NB4 (cell line): ENCODE measurements around the gene PCNX2.
A peak's percentile ranks its signal among the peaks of the same experiment; 100 is the strongest.

Experiments
- DNase-seq: peaks from one replicate; pipeline ENCODE4 v3.0.0; 2010; ENCODE audit warnings: low read depth
- H3K4me3 ChIP-seq: one replicate; pipeline ENCODE4 v1.5.1; 2011; ENCODE audit warnings: mild to moderate bottlenecking, low read depth, low read length, moderate library complexity
- MAX ChIP-seq: IDR thresholded peaks from 2 replicates; pipeline ENCODE4 v1.6.1; 2011; ENCODE audit warnings: low read depth, low read length
- MYC ChIP-seq: IDR thresholded peaks from 2 replicates; pipeline ENCODE4 v1.6.1; 2011; ENCODE audit warnings: low read depth, low read length
- POLR2A ChIP-seq: IDR thresholded peaks from 2 replicates; pipeline ENCODE4 v1.6.1; 2011; ENCODE audit warnings: mild to moderate bottlenecking; ENCODE audit not compliant: insufficient read length; ENCODE audit errors: extremely low read depth
- TF ChIP-seq, protein P1 (sequence below): IDR thresholded peaks from one replicate; pipeline ENCODE4 v1.5.1; 2012; ENCODE audit warnings: low read depth, low read length

PCNX2 gene

DNA sequence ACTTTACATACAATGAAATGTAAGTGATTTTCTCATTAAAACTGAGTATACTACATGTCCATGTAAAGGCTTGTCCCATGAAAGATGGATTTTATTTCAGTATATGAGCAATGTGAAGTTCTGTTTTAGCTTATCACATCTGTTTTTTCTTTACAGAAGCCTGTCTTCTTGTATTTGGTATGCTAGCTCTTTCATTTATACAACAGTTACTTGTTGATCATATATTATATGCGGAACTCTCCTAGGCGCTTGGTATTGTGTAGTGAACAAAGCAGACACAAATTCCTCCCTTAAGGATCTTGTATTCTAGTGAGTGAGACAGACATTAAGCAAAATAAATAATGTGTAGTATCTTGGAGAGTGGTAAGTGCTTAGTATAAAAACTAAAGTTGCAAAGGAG lies 42.6 kb upstream of the PCNX2 start:
- DNase-seq: no peak
- H3K4me3 ChIP-seq: no peak overlapping the region
- TF ChIP-seq, protein P1, sequence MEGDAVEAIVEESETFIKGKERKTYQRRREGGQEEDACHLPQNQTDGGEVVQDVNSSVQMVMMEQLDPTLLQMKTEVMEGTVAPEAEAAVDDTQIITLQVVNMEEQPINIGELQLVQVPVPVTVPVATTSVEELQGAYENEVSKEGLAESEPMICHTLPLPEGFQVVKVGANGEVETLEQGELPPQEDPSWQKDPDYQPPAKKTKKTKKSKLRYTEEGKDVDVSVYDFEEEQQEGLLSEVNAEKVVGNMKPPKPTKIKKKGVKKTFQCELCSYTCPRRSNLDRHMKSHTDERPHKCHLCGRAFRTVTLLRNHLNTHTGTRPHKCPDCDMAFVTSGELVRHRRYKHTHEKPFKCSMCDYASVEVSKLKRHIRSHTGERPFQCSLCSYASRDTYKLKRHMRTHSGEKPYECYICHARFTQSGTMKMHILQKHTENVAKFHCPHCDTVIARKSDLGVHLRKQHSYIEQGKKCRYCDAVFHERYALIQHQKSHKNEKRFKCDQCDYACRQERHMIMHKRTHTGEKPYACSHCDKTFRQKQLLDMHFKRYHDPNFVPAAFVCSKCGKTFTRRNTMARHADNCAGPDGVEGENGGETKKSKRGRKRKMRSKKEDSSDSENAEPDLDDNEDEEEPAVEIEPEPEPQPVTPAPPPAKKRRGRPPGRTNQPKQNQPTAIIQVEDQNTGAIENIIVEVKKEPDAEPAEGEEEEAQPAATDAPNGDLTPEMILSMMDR: no peak
- TF ChIP-seq MAX (no peak), MYC (no peak), POLR2A (no peak)

DNA sequence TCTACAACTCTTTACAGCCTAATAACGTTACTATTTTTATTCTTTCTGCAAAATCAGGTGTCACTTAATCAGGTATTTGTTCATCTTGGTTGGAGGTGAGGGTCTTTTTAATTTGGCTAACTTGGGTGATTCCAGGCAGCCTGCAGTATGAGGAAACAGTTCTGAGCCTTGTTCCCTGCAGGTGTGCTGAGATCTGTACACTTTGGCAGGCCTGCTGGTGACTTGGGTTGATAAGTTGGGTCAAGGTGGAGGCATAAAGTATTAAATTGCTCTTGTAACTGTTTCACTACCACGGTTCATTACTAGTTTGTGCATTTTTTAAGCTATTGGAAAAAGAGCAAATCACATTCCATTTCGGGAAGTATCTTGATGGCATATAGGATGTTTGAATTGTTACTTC lies 42.0 kb upstream of the PCNX2 start:
- TF ChIP-seq MYC: no peak
- no peak for TF ChIP-seq POLR2A
- no peak for DNase-seq
- H3K4me3 ChIP-seq: no peak overlapping the region

DNA sequence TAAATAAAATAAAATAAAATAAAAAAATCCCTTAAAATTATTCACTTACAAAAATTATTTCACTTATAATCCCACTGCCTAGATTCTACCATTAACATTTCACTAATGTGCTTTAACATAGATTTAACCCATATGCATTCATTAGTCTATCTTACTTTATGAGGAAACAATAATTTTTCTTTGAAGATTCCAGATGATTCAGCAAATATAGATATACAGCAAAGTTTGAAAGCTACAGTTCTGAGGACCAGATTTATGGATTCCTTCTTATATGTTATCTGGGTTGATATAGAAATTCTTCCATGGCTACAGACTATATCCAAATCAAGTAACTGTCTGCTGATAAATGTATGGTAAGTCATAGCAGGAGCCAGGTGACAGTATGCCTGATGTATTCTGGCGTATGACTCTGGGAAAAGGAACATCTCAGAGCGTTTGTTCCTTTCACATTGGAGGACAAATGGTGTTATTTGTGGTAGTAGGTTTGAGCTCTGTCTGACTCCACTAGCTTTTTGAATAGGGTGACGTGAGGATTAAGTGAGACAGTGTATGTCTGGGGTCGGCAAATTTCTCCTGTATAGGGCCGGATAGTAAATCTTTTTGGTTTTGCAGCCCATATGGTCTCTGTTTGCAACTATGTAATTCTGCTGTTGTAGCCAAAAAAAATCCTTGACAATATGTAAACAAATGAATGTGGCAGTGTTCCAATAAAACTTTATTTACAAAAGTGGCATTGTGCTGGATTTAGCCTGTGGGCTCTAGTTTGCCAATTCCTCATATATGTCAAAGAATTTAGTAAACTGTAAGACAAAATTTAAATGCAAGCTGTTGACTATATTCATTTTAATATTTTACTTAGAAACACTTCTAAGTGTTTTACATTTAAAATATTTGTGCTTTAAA lies 41.3 kb upstream of the PCNX2 start:
- TF ChIP-seq MYC (no peak), POLR2A (no peak), MAX (no peak)
- TF ChIP-seq, protein P1: no peak
- no peak overlapping the region for H3K4me3 ChIP-seq
- no peak for DNase-seq

- no peak for TF ChIP-seq POLR2A
- TF ChIP-seq, protein P1: no peak
- TF ChIP-seq MAX: no peak
- TF ChIP-seq MYC: no peak
- no peak for DNase-seq
- H3K4me3 ChIP-seq: no peak overlapping the region
Measured at GRCh38 chr1:233334092-233334491, 38.6 kb upstream of the PCNX2 start.

GRCh38 chr1:233333086-233333485 lies 37.6 kb upstream of the PCNX2 start:
- no peak overlapping the region for H3K4me3 ChIP-seq
- TF ChIP-seq MYC (no peak), POLR2A (no peak), MAX (no peak)
- TF ChIP-seq, protein P1: no peak
- DNase-seq: no peak

DNA sequence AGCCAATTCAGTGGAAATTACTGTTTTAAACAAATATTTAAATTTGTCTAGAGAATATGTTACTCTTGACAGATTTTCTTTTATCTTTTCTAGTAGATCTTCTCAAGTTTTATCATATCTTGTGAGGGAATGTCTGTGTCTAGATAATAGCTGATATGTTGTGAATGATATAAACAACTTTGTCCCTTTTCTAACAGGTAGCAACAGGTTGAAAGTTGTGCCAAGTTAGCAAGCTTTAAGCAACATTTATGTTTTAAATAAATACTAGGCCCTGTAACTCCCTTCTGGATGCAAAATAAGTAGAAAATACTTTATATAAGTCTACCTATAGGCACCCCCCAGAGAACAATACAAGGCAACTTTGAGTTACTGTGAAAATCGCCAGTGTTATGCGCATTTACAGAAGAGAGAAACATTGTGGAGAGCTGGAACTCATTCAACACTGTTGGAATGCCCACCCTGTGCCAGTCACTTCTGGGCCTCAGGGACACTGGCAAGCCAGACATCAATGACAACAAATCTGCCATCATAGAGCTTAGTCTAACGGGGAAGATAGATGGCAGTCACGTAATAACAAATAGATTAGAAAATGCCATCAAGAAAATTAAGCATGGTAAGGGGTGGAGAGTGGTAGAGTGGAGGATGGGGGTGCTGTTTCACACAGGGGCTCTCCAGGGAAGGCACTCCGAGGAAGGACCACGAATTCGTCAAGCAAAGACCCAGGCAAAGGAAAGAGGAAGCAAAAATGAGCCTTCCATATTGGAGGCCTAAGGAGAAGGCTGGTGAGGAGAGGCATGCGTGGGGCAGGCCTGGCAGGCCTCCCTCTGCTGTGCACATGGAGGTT lies 36.4 kb upstream of the PCNX2 start:
- DNase-seq: peak; percentile 17
- TF ChIP-seq POLR2A (no peak), MAX (no peak), MYC (no peak)
- TF ChIP-seq, protein P1: no peak
- no peak overlapping the region for H3K4me3 ChIP-seq
